GM12874 (cell line): Measurements from ENCODE around the gene RIMOC1.

Experiments
- TF ChIP-seq, protein P1 (sequence below): IDR thresholded peaks from 2 replicates; pipeline ENCODE4 v1.5.1; 2011; ENCODE audit warnings: low read depth, mild to moderate bottlenecking, control low read depth, low read length, moderate library complexity; ENCODE audit not compliant: insufficient read depth

The RIMOC1 gene

GRCh38 chr5:41878173-41878572, 26.0 kb upstream of the RIMOC1 start:
- TF ChIP-seq, protein P1, sequence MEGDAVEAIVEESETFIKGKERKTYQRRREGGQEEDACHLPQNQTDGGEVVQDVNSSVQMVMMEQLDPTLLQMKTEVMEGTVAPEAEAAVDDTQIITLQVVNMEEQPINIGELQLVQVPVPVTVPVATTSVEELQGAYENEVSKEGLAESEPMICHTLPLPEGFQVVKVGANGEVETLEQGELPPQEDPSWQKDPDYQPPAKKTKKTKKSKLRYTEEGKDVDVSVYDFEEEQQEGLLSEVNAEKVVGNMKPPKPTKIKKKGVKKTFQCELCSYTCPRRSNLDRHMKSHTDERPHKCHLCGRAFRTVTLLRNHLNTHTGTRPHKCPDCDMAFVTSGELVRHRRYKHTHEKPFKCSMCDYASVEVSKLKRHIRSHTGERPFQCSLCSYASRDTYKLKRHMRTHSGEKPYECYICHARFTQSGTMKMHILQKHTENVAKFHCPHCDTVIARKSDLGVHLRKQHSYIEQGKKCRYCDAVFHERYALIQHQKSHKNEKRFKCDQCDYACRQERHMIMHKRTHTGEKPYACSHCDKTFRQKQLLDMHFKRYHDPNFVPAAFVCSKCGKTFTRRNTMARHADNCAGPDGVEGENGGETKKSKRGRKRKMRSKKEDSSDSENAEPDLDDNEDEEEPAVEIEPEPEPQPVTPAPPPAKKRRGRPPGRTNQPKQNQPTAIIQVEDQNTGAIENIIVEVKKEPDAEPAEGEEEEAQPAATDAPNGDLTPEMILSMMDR: no peak

GRCh38 chr5:41878643-41879478, 25.3 kb upstream of the RIMOC1 start:
- TF ChIP-seq, protein P1: no peak

GRCh38 chr5:41882765-41883164, 21.4 kb upstream of the RIMOC1 start:
- TF ChIP-seq, protein P1: no peak

DNA sequence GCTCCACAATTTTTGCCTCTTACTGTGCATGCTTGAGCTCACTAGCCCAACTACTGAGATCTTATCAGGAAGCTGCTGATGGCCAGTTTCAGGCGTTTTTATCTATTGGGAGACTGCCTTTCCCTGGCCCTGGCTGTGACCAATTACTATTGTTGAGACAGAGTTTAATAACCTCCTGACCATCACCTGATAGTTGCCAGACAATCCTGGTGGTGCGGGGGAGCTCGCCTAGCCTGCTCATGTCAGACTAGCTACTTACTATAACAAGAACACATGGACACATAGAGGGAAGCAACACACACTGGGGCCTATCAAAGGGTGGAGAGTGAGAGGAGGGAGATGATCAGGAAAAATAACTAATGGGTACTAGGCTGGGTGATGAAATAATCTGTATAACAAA, 20.9 kb upstream of the RIMOC1 start:
- TF ChIP-seq, protein P1: no peak

DNA sequence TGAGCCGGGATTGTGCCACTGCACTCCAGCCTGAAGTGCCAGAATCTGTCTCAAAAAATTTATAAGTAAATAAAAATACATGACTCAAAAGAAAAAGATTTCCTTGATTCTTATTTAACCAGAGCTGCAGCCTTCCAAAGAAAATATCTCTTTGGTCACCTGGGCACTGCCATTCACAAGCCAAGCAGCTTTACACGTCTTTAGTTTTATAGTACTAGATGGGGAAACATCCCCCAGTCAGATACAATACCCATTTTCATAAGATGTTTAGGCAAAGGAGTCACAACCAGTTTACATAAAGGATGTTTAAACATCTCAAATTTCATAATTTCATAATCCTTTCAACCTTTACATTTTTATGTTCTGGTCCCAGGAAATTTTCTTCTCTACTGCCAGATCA, 20.2 kb upstream of the RIMOC1 start:
- TF ChIP-seq, protein P1: no peak

DNA sequence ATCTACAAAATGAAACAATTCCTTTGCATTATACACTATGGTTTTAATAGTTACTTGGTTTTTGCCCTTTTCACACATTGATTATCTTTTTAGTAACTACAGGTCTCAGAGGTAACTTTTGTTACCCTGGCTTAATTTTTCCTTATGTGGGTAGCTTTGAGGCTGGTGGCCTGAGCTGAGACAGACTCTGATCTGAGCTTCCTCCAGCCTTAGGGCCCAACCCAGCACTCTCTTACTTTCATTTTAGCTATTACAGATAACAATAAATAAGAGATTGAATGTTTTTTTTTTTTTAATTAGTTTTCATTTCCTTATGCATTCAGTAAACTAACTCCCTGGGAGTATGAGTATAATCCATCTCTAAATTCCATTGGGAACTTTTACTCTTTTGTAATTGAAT, 18.9 kb upstream of the RIMOC1 start:
- TF ChIP-seq, protein P1: no peak

- TF ChIP-seq, protein P1: no peak
Observed at GRCh38 chr5:41891066-41891707, 13.0 kb upstream of the RIMOC1 start.
